LNCaP clone FGC (cell line): Measurements from ENCODE around the gene RNF14.

ENCODE experiments used
- DNase-seq: peaks from one replicate; pipeline ENCODE4 v3.0.0-alpha.2; 2011; ENCODE audit warnings: low read depth
- H3K4me3 ChIP-seq: 2 replicates; pipeline ENCODE4 v1.5.1; 2011; ENCODE audit warnings: mild to moderate bottlenecking, low read depth, low read length, control low read depth
- TF ChIP-seq, protein P1 (sequence below): IDR thresholded peaks from 2 replicates; pipeline ENCODE4 v1.5.1; 2012; ENCODE audit warnings: mild to moderate bottlenecking; ENCODE audit not compliant: control insufficient read depth, insufficient read depth; ENCODE audit errors: extremely low read depth

The RNF14 gene

DNA sequence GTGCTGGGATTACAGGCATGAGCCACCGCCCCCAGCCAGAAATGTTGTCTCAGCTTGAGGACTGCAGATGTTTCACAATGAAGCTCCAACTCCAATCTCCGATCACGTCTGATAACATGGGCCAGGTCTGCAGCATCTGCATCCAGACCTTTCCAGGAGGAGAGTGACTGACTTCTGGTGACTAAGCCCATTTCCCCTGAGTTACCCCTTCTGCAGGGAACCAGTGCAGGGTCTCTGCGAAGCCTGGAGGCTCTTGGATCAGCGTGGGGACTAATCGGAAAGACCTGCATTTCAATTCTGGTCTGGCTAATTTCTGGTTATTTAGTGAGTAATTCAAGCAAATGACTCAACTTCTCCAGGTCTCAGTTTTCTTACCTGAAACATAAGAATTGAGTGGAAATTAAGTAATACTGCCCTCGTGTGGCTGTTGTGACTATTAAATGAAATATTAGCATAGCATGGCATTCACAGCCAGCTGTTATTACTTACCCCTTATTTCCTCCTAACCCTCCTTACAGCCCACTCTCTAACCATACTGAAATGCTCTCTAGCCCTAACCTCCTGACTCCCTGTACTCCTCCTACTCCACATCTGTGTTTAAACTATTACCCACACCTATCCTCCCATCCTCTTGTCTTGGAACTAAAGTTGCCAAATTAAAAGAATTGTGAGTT is 46.1 kb downstream of the RNF14 start:
- H3K4me3 ChIP-seq, result no peak overlapping the region
- TF ChIP-seq, protein P1, sequence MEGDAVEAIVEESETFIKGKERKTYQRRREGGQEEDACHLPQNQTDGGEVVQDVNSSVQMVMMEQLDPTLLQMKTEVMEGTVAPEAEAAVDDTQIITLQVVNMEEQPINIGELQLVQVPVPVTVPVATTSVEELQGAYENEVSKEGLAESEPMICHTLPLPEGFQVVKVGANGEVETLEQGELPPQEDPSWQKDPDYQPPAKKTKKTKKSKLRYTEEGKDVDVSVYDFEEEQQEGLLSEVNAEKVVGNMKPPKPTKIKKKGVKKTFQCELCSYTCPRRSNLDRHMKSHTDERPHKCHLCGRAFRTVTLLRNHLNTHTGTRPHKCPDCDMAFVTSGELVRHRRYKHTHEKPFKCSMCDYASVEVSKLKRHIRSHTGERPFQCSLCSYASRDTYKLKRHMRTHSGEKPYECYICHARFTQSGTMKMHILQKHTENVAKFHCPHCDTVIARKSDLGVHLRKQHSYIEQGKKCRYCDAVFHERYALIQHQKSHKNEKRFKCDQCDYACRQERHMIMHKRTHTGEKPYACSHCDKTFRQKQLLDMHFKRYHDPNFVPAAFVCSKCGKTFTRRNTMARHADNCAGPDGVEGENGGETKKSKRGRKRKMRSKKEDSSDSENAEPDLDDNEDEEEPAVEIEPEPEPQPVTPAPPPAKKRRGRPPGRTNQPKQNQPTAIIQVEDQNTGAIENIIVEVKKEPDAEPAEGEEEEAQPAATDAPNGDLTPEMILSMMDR, result peak; percentile 51
- DNase-seq, result peak; percentile 14

DNA sequence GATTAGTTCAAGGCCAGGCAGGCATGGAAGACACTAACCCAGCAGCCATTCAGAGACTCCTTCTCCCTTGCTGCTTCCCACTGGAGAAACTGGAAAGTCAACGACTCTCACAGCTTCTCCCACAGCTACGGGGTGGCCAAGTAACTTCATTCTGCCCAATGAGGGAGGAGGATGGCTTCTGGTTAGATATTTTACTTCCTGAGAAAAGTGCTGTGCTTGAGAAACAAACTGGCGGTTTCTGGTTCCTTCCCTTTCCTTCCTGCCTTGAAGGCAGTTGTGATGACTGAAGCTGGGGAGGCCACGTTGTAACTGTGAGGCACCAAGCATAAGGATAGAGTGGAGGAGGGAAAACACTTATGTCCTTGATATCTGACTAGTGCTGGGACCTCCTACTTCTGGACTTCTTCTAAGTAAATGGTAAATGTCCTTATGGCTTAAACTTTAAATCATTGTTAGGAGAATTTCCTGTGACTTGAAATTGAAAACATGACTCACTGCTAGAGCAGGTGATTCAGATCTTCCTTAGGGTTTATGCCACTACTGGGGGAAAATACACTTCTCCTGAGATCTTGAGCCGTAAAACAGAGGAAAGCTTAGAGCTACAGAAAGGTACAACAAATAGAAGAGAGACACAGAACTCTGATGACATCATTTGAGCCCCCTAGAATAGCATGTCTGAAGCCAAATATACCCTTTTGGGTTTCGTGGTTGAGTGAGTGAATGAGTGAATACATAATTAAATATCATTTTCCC is 47.1 kb downstream of the RNF14 start:
- H3K4me3 ChIP-seq, result no peak overlapping the region
- no peak for DNase-seq

DNA sequence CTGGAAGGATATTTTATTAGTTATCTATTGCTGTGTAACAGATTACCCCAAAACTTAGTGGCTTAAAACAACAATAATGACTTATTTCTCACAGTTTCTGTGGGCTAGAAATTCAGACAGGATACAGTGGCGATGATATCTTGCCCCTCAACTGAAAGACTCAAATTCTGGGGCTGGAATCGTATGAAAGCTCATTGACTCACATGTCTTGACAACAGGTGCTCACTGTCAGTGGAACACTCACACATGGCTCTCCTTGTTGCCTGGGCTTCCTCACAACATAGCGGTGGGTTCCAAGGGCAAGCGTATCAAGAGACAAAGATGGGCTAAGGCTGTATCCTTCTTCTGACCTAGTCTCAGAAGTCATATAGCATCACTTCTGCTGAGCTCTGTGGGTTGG is 47.7 kb downstream of the RNF14 start:
- TF ChIP-seq, protein P1, result no peak
- no peak overlapping the region for H3K4me3 ChIP-seq
- no peak for DNase-seq

More for the DNA sequence above, 47.1 kb downstream of the RNF14 start:
- TF ChIP-seq, protein P1, result no peak

DNA sequence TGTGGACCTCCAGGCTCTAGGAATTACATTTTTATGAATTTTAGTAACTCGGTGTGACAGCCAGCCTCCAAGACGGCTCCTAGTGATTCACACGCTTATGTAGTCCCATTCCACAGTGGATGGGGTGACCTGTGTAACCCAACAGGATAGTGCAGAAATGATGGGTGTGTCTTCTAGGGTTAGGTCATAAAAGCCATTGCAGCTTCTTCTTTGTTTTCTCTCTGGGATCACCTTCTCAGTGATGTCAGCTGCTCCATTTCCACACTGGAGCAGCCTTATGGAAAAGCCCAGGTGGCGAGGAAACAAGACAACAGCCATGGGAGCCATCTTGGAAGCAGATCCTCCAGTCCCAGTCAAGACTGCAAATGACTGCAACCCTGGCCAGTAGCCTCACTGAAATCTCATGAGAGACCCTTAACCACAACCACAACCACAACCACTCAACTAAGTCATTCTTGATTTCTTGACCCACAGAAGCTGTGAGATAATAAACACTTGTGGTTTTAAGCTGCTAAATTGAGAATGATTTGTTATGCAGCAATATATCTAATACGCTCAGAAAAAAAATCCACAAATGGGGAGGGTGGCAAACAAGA is 49.0 kb downstream of the RNF14 start:
- H3K4me3 ChIP-seq, result no peak overlapping the region
- no peak for DNase-seq
- TF ChIP-seq, protein P1, result no peak

DNA sequence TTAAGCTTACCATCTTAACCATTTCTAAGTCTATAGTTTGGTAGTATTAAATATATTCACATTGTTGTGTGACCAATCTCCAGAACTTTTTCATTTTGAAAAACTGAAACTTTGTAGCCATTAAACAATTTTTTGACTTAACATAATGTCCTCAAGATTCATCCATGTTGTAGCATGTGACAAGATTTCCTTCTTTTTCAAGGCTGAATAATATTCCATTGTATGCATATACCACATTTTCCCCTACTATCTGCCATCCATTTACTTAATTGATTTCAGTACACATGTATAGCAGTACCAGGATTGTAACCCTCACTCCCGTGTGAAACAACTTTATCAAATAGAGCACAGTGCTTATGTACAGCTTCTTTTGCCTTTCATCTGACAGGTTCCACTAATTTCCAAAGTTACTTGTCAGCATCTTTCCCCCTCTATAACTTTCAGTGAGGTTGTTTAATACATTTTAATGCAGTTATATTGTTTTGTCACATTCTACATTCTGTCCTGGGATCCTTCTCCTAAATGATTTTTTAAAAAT is 51.3 kb downstream of the RNF14 start:
- H3K4me3 ChIP-seq, result no peak overlapping the region
- DNase-seq, result no peak
- TF ChIP-seq, protein P1, result no peak

DNA sequence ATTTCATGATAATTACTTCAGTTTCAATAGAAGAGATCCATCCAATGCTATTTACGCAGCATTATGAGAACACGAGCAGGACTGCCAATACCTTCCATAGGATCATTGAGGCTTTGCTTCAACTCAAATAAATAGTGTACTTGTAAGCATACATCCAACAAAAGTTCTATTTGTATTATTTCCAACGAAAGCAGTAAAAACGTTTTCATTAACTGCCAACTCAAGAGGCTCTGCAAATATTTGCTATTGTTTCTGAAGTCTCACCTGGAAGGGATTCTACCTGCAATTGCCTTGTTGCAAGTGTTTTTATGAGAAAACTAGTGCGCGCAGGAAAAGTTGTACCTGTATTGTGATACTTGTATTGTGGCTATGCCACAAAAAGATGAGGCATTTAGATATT is 54.9 kb downstream of the RNF14 start:
- H3K4me3 ChIP-seq, result no peak overlapping the region
- DNase-seq, result peak; percentile 97
- TF ChIP-seq, protein P1, result no peak
